WERI-Rb-1 (cell line): ENCODE measurements around the gene CACNA2D4.

ENCODE experiments used
- DNase-seq: peaks from one replicate; pipeline ENCODE4 v3.0.0-alpha.2; 2020
- H3K27ac ChIP-seq: fragments of 250-450 bp; sonication (Bioruptor Pico); 2 replicates; pipeline ENCODE4 v1.5.1; 2020; ENCODE audit warnings: mild to moderate bottlenecking, moderate library complexity
- H3K27me3 ChIP-seq: fragments of 250-450 bp; sonication (Bioruptor Pico); 2 replicates; pipeline ENCODE4 v1.5.1; 2021; ENCODE audit warnings: mild to moderate bottlenecking, low read depth, moderate library complexity; ENCODE audit not compliant: insufficient read depth, severe bottlenecking
- H3K36me3 ChIP-seq: fragments of 250-450 bp; sonication (Bioruptor Pico); 2 replicates; pipeline ENCODE4 v1.5.1; 2020; ENCODE audit warnings: mild to moderate bottlenecking, moderate library complexity
- H3K4me3 ChIP-seq: 2 replicates; pipeline ENCODE4 v1.5.1; 2011; ENCODE audit warnings: low read depth, mild to moderate bottlenecking, control low read depth, low read length
- H3K9me3 ChIP-seq: fragments of 250-450 bp; sonication (Bioruptor Pico); 2 replicates; pipeline ENCODE4 v1.5.1; 2021; ENCODE audit warnings: mild to moderate bottlenecking, moderate library complexity; ENCODE audit not compliant: severe bottlenecking
- CTCF ChIP-seq: IDR thresholded peaks from 2 replicates; pipeline ENCODE4 v1.5.1; 2011; ENCODE audit warnings: low read depth, mild to moderate bottlenecking, control low read depth, inconsistent platforms, low read length

CACNA2D4 gene

GRCh38 chr12:1907652-1908611, 10.5 kb downstream of the CACNA2D4 start:
- no peak for DNase-seq
- no peak for TF ChIP-seq CTCF
- Histone ChIP-seq H3K9me3 (peaks cover 12% of the 10 kb centered on the region), H3K27ac (no peak overlapping the region), H3K4me3 (no peak overlapping the region), H3K27me3 (no peaks in the 10 kb centered on the region), H3K36me3 (peaks cover 9% of the 10 kb centered on the region)

GRCh38 chr12:1906579-1906978, 11.9 kb downstream of the CACNA2D4 start:
- Histone ChIP-seq H3K4me3 (no peak overlapping the region), H3K36me3 (peaks cover 9% of the 10 kb centered on the region), H3K27me3 (no peaks in the 10 kb centered on the region), H3K27ac (no peak overlapping the region), H3K9me3 (peaks cover 15% of the 10 kb centered on the region)
- DNase-seq: no peak
- TF ChIP-seq CTCF: no peak

GRCh38 chr12:1904875-1905274, 13.6 kb downstream of the CACNA2D4 start:
- no peak for DNase-seq
- peaks cover 9% of the 10 kb centered on the region for H3K36me3 ChIP-seq
- H3K9me3 ChIP-seq: peaks cover 15% of the 10 kb centered on the region
- no peak overlapping the region for H3K4me3 ChIP-seq
- H3K27ac ChIP-seq: no peak overlapping the region
- no peaks in the 10 kb centered on the region for H3K27me3 ChIP-seq
- TF ChIP-seq CTCF: no peak

GRCh38 chr12:1896964-1897363, 21.5 kb downstream of the CACNA2D4 start:
- Histone ChIP-seq H3K27me3 (no peaks in the 10 kb centered on the region), H3K4me3 (no peak overlapping the region), H3K36me3 (no peaks in the 10 kb centered on the region), H3K9me3 (no peaks in the 10 kb centered on the region), H3K27ac (no peak overlapping the region)
- no peak for TF ChIP-seq CTCF
- no peak for DNase-seq

DNA sequence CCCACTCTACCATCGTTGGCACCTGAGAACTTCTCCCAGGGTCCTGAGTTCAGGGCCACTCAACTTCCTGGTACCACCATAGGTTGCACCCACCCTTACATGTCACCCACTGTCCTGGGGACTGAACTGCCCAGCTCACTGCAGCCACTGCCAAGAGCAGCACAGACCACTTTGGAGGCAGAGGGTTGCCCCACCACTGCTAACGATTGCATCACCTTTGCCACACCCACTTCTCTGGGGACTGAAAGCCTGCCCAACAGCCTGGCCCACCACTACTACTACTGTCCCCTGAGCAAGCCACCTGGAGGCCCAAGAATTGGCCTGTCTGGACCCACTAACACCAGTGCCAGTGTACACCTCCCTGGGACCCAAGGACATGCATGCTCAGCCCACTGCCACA, 27.6 kb downstream of the CACNA2D4 start:
- Histone ChIP-seq H3K9me3 (no peaks in the 10 kb centered on the region), H3K36me3 (no peaks in the 10 kb centered on the region), H3K27ac (no peak overlapping the region), H3K4me3 (no peak overlapping the region), H3K27me3 (no peaks in the 10 kb centered on the region)
- no peak for DNase-seq
- no peak for TF ChIP-seq CTCF
